ENCODE measurements around the gene TIPARP.

Gene TIPARP

DNA sequence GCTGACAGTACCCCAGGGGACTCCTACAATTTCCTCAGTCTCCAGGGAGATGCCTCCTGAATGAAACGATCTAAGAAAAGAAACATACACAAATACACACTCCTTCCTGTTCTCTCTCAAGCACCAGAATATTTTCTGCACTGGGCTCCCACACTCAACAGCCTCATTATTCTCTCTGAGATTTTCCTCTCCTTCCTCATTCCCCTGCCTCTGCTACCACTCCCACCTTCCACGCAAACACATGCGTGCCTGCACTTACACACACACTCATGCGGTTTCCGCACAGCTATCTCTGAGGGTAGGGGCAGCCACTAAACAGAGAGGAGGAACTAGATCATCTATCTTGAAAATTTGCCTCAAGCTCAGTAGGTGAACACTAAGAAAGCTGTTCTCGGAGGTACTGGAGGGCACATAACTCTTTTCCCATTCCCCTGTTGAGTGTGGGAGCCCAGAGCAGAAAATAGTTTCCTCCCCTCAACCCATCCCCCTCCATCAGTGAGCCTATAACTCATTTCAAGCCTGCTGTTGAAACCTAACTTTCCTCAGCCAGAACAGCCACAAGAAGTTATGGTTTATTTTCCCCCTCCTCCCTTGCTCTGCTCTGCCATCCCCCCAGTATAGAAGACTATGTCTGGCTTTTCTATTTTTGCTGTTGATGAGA is 30.5 kb upstream of the TIPARP start:
- no peaks in the 10 kb centered on the region for H3K9me3 ChIP-seq (ENCODE audit: control insufficient read depth, insufficient read depth, low read depth, low read length)
- no peaks in the 10 kb centered on the region for H3K36me3 ChIP-seq (ENCODE audit: control insufficient read depth in 2 of 2, insufficient read depth in 1 of 2, low read length in 2 of 2)
- H3K4me3 ChIP-seq (ENCODE audit: low read depth, low read length): no peak overlapping the region
- no peak for TF ChIP-seq ZNF510 (tag by site-specific recombination; IDR thresholded peaks at IDR 0.05; ENCODE audit: insufficient replicate concordance)
- TF ChIP-seq EGR2 (tag by site-specific recombination; IDR thresholded peaks at IDR 0.05; ENCODE audit: low read depth): peak; percentile 32; the same call in 1 of the 2 replicates
- peak; percentile 49 for TF ChIP-seq ZNF341 (tag by site-specific recombination; IDR thresholded peaks at IDR 0.05; ENCODE audit: low read depth)
- peak; percentile 32; the same call in 1 of the 2 replicates for TF ChIP-seq ZFHX2 (tag by site-specific recombination; conservative IDR thresholded peaks at IDR 0.05)
- POLR2A ChIA-PET: no interaction called here
- no peak overlapping the region for H3K27ac ChIP-seq (ENCODE audit: extremely low read depth, low read depth, low read length)
- CTCF ChIA-PET: no interaction called here
- no peaks in the 10 kb centered on the region for H3K4me1 ChIP-seq (ENCODE audit: control insufficient read depth, insufficient read depth, low read length)

DNA sequence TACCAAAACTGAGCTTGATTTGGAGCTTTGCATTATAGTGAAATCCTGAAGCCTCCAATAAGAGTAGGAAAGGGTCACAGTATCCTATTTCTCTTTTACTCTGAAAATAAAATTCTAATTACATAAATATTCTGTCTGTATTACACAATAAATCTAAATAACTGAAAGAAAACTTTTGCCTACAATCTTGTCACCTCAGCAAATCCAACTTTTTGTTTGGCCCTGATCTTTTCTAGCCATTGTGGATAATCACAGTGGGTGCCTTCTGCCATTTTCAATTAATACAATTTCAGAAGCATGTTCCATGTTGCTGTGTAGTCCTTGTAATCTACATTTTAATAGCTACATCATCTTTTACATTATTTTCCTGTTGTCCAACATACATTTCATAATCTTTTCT is 29.4 kb upstream of the TIPARP start:
- TF ChIP-seq, protein P1, sequence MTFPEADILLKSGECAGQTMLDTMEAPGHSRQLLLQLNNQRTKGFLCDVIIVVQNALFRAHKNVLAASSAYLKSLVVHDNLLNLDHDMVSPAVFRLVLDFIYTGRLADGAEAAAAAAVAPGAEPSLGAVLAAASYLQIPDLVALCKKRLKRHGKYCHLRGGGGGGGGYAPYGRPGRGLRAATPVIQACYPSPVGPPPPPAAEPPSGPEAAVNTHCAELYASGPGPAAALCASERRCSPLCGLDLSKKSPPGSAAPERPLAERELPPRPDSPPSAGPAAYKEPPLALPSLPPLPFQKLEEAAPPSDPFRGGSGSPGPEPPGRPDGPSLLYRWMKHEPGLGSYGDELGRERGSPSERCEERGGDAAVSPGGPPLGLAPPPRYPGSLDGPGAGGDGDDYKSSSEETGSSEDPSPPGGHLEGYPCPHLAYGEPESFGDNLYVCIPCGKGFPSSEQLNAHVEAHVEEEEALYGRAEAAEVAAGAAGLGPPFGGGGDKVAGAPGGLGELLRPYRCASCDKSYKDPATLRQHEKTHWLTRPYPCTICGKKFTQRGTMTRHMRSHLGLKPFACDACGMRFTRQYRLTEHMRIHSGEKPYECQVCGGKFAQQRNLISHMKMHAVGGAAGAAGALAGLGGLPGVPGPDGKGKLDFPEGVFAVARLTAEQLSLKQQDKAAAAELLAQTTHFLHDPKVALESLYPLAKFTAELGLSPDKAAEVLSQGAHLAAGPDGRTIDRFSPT (tag by site-specific recombination; IDR thresholded peaks at IDR 0.05): no peak
- no peak for TF ChIP-seq ZNF658 (tag by site-specific recombination; IDR thresholded peaks at IDR 0.05)
- TF ChIP-seq TCF7L2 (IDR thresholded peaks at IDR 0.05; ENCODE audit: borderline replicate concordance, low read depth, low read length): no peak
- TF ChIP-seq, protein P2, sequence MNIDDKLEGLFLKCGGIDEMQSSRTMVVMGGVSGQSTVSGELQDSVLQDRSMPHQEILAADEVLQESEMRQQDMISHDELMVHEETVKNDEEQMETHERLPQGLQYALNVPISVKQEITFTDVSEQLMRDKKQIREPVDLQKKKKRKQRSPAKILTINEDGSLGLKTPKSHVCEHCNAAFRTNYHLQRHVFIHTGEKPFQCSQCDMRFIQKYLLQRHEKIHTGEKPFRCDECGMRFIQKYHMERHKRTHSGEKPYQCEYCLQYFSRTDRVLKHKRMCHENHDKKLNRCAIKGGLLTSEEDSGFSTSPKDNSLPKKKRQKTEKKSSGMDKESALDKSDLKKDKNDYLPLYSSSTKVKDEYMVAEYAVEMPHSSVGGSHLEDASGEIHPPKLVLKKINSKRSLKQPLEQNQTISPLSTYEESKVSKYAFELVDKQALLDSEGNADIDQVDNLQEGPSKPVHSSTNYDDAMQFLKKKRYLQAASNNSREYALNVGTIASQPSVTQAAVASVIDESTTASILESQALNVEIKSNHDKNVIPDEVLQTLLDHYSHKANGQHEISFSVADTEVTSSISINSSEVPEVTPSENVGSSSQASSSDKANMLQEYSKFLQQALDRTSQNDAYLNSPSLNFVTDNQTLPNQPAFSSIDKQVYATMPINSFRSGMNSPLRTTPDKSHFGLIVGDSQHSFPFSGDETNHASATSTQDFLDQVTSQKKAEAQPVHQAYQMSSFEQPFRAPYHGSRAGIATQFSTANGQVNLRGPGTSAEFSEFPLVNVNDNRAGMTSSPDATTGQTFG (tag by site-specific recombination; IDR thresholded peaks at IDR 0.05; ENCODE audit: borderline replicate concordance): no peak
- no peak for TF ChIP-seq ZNF416 (tag by site-specific recombination; IDR thresholded peaks at IDR 0.05)
- no peak for TF ChIP-seq SALL2 (tag by site-specific recombination; IDR thresholded peaks at IDR 0.05; ENCODE audit: borderline replicate concordance)
- TF ChIP-seq ZEB2 (tag by site-specific recombination; IDR thresholded peaks at IDR 0.05): no peak
- TF ChIP-seq ZSCAN23 (tag by site-specific recombination; IDR thresholded peaks at IDR 0.05): no peak
- no peak for TF ChIP-seq ZNF544 (tag by site-specific recombination; IDR thresholded peaks at IDR 0.05)
- no peak for TF ChIP-seq ZFP37 (tag by site-specific recombination; IDR thresholded peaks at IDR 0.05)
- TF ChIP-seq ZNF76 (tag by site-specific recombination; IDR thresholded peaks at IDR 0.05; ENCODE audit: borderline replicate concordance, low read depth): no peak
- no peak for TF ChIP-seq ZNF302 (tag by site-specific recombination; IDR thresholded peaks at IDR 0.05; ENCODE audit: low read depth)
- TF ChIP-seq, protein P3, sequence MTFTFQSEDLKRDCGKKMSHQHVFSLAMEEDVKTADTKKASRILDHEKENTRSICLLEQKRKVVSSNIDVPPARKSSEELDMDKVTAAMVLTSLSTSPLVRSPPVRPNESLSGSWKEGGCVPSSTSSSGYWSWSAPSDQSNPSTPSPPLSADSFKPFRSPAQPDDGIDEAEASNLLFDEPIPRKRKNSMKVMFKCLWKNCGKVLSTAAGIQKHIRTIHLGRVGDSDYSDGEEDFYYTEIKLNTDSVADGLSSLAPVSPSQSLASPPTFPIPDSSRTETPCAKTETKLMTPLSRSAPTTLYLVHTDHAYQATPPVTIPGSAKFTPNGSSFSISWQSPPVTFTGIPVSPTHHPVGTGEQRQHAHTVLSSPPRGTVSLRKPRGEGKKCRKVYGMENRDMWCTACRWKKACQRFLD (tag by site-specific recombination; IDR thresholded peaks at IDR 0.05): no peak
- TF ChIP-seq ZNF621 (tag by site-specific recombination; IDR thresholded peaks at IDR 0.05): no peak
- no peak for TF ChIP-seq SCRT2 (tag by site-specific recombination; IDR thresholded peaks at IDR 0.05)
- TF ChIP-seq ZNF747 (tag by site-specific recombination; IDR thresholded peaks at IDR 0.05): no peak
- ChIA-PET CTCF (no interaction called here), POLR2A (no interaction called here)
- Histone ChIP-seq H3K36me3 (ENCODE audit: control insufficient read depth in 2 of 2, insufficient read depth in 1 of 2, low read length in 2 of 2) (no peaks in the 10 kb centered on the region), H3K4me3 (ENCODE audit: low read depth, low read length) (no peak overlapping the region), H3K4me1 (ENCODE audit: control insufficient read depth, insufficient read depth, low read length) (no peaks in the 10 kb centered on the region), H3K9me3 (ENCODE audit: control insufficient read depth, insufficient read depth, low read depth, low read length) (no peaks in the 10 kb centered on the region), H3K27ac (ENCODE audit: extremely low read depth, low read depth, low read length) (no peak overlapping the region)

All from HEK293 (cell line).